Neural progenitor cell (in vitro differentiated cells): ENCODE measurements around the gene GPR162.

Source experiments
- CTCF ChIP-seq: fragments of 200-600 bp; sonication (generic); IDR thresholded peaks from 2 replicates; pipeline ENCODE4 v1.5.1; 2017; ENCODE audit warnings: antibody characterized with exemption, mild to moderate bottlenecking
- EZH2phosphoT487 ChIP-seq: fragments of 200-600 bp; sonication (generic); IDR thresholded peaks from 2 replicates; pipeline ENCODE4 v1.6.1; 2017; ENCODE audit warnings: antibody characterized with exemption

- TF ChIP-seq CTCF (no peak), EZH2phosphoT487 (no peak)
These were observed 19.3 kb downstream of the GPR162 start, which contains the start of gene GNB3 for GRCh38 chr12:6840761-6841515.
